ENCODE data around the gene SEC24B. TPM values are rescaled to one million over a fixed set of nuclear protein-coding genes. Genes with fewer than 3 reads are reported as not detected.

SEC24B gene
- total RNA-seq, 1 experiment from 2014 or later, result 27.1 TPM

- no peak overlapping the region for H3K4me3 Mint-ChIP-seq
- Histone ChIP-seq H4K8ac (replicated peaks; ENCODE audit: insufficient read length, low read depth, low read length) (no peak overlapping the region), H3K9me3 (ENCODE audit: control insufficient read depth, low read depth, low read length) (no peaks in the 10 kb centered on the region), H2BK15ac (ENCODE audit: low read depth, low read length) (no peak overlapping the region), H3T11ph (ENCODE audit: low read length) (no peak overlapping the region), H3K14ac (ENCODE audit: insufficient read depth, low read length) (no peak overlapping the region), H3K18ac (ENCODE audit: insufficient read length, low read depth, low read length) (no peak overlapping the region), H3K79me1 (ENCODE audit: insufficient read depth, low read depth, low read length, poor library complexity, severe bottlenecking) (no peaks in the 10 kb centered on the region), H3K79me2 (ENCODE audit: insufficient read depth, low read length) (no peaks in the 10 kb centered on the region), H4K20me1 (ENCODE audit: control insufficient read depth, insufficient read depth, insufficient read length) (no peaks in the 10 kb centered on the region), H2BK120ac (ENCODE audit: low read depth, low read length, poor library complexity, severe bottlenecking) (no peak overlapping the region), H2BK20ac (ENCODE audit: low read depth, low read length, poor library complexity, severe bottlenecking) (no peak overlapping the region), H3K4me2 (ENCODE audit: insufficient read depth, insufficient read length, low read length) (no peak overlapping the region), H3K56ac (ENCODE audit: insufficient read length, low read depth, low read length) (no peak overlapping the region), H3K27ac (ENCODE audit: insufficient read length, low read depth, low read length) (no peak overlapping the region), H3K23ac (ENCODE audit: insufficient read length, low read depth, low read length) (no peak overlapping the region), H2BK12ac (ENCODE audit: insufficient read length, low read depth, low read length) (no peak overlapping the region), H2BK5ac (ENCODE audit: insufficient read length, low read length) (no peak overlapping the region), H4K5ac (ENCODE audit: insufficient read length, low read depth, low read length) (no peak overlapping the region), H3K23me2 (ENCODE audit: insufficient read length, low read depth, low read length, poor library complexity, severe bottlenecking) (no peaks in the 10 kb centered on the region), H3K27me3 (ENCODE audit: insufficient read depth, low read length) (no peaks in the 10 kb centered on the region), H3K4me1 (ENCODE audit: insufficient read depth, low read length) (no peaks in the 10 kb centered on the region), H3K4ac (ENCODE audit: low read depth, low read length) (no peak overlapping the region), H2AFZ (ENCODE audit: low read length) (no peak overlapping the region), H3K9ac (ENCODE audit: extremely low read depth, insufficient read length, low read length) (no peak overlapping the region), H2AK5ac (ENCODE audit: insufficient read length, low read length) (no peak overlapping the region), H4K91ac (ENCODE audit: insufficient read length, low read depth, low read length) (no peak overlapping the region)
- H3K27ac Mint-ChIP-seq, result peak overlapping the region in 1 of 3 experiments; percentile 41; a peak in 1 of 7 replicates
- no peak for TF ChIP-seq CTCF (conservative IDR thresholded peaks at IDR 0.05)
- H3K4me1 Mint-ChIP-seq, result no peaks in the 10 kb centered on the region
- no peaks in the 10 kb centered on the region for H3K9me3 Mint-ChIP-seq
- no peaks in the 10 kb centered on the region for H3K27me3 Mint-ChIP-seq (ENCODE audit: low read depth)
- no peak for DNase-seq
- H3K36me3 Mint-ChIP-seq (ENCODE audit: insufficient read depth in 1 of 3, low read depth in 3 of 3), result peaks cover 19 to 54% (median 33%) of the 10 kb centered on the region in 3 experiments; a peak in 6 of 7 replicates
Observed at GRCh38 chr4:109506890-109507289, 73.3 kb downstream of the SEC24B start.

Data from H9 (cell line).